T-helper 9 cell (primary cell): ENCODE measurements around the gene SCG5.

ENCODE experiments used
- DNase-seq: peaks from one replicate; pipeline ENCODE4 v3.0.0-alpha.2; 2020

The SCG5 gene

DNA sequence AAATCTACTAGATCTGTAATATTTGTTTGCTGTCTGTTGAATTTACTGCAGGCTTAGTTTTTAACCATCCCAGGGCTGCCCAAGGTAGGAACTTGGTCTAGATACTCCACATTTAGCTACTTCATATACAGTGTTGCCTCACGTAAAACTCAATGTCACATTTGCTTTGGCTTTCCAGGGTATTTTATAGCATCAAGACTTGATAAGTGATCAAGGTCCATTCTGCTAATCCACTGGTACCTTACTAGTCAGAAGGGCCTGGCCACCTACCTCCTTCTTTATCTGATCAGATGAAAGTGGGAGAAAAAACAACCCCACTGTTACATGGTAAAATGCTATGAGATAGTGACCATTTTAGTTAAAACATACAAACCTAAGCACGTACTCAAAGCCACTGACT, 50.8 kb downstream of the SCG5 start:
- DNase-seq = no peak

DNA sequence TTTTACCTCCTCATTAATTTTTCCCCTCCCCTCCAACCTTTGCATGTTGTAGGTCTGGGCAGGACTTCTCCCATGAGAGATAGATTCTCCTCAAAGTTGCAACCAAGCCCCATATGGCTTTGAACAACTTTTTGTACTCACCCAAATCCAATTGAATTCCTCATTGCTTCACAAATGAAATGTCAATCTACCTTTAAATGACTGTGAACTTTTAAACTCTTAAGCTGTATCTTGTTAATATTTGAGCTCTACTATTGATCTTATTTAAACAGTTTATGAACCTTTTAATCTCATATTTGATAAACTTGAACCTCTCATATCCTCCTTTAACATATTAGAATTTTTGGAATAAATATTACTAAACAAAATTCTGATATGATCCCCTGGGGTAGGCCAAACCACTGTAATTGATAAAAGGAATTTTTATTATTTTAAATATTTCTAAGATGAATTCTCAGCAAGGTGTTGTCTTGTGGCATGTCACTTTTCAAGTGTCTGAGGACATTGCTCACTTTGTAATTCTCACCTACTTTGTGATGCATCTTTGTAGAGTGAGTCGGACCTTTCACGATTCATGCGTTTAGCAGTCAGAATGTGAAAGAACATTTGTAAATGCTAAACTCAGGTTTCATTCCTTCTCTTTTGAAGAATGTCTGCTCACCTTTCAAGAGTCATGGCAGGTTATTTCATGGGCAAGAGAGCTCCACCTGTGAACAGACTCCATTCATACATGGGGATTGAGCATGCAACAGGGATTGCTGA, 52.9 kb downstream of the SCG5 start:
- DNase-seq = no peak

- no peak for DNase-seq
These were observed 57.4 kb downstream of the SCG5 start for GRCh38 chr15:32698773-32699390.

GRCh38 chr15:32700501-32701150, 59.1 kb downstream of the SCG5 start:
- no peak for DNase-seq

- no peak for DNase-seq
These were observed 60.4 kb downstream of the SCG5 start for GRCh38 chr15:32701863-32702262.

DNA sequence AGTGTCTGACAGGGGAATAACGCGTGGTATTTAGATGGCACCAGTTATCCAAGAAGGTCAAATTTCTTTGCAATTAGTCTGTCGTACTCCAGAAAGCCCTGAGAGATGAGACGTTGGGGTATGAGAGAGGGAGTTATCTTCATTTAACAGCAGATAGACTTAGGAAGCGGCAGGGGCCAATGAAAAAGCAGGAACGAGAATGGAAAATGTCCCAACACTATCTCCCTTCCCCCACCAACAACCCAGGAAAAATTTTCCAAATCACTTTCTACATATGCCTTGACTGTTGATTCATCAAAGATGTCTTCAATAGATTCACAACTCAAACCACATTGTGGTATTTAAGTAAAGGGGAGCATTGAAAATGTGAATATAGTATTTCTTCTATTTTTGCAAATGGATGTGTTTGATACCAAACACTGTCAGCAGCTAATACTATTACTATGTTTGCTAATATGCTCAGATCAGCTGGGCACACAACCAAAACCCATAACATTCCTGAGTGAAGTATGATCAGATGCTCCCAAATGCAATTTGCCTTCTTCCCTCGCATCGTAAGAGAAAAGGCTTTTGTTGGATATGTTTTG, 63.0 kb downstream of the SCG5 start:
- no peak for DNase-seq

GRCh38 chr15:32705446-32705845, 63.9 kb downstream of the SCG5 start:
- DNase-seq = no peak

GRCh38 chr15:32706704-32707103, 65.2 kb downstream of the SCG5 start:
- DNase-seq = no peak

DNA sequence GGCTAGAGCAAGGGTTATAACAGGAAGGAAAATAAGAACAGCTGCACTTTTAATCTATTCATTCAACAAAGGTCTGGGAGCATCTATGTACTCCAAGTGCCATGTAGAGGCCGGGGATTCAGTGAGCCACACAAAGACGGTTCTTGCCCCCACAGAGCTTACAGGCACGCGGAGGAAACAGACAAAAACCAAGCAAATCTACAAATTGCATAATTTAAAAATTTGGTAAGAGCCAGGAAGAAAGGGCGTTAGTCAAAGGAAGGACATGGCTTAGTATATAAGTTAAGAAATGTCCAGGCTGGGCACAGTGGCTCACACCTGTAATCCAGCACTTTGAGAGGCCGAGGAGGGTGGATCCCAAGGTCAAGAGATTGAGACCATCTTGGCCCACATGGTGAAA, 65.9 kb downstream of the SCG5 start:
- DNase-seq = no peak

DNA sequence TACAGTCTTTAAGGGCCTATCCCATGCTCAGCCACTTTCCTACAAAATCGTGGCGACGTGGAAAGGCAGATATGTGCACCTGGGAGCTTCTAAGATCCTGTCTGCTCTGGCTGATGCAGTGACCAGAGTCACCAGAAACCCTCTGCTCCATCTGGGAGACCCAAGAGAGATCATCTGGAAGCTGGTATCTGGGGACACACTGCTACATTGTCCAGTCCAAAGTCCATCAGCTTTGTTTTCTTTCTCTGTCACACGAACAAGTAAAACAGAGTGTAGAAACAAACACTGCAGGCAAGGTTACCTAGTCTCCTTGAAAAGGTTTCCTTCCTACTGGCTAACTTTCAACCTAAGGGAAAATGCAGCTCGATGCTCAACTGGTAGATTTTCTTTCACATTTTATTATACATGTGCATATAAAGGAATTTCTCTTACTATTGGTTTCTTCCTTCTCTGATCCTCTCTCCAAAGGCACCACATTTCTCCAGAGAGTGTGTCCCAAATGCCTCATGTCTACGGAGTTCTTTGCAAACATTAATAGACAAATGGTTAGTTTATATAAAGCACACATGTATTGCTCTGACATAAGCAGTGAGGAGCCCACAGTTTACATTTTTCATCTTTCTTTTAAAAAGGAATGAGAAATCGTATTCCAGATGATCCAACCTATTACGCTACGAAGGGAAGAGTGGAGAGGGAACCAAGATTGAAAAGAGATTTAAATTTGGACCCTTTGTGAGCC, 68.0 kb downstream of the SCG5 start:
- no peak for DNase-seq

- no peak for DNase-seq
These were observed 73.8 kb downstream of the SCG5 start for GRCh38 chr15:32715276-32715675.

DNA sequence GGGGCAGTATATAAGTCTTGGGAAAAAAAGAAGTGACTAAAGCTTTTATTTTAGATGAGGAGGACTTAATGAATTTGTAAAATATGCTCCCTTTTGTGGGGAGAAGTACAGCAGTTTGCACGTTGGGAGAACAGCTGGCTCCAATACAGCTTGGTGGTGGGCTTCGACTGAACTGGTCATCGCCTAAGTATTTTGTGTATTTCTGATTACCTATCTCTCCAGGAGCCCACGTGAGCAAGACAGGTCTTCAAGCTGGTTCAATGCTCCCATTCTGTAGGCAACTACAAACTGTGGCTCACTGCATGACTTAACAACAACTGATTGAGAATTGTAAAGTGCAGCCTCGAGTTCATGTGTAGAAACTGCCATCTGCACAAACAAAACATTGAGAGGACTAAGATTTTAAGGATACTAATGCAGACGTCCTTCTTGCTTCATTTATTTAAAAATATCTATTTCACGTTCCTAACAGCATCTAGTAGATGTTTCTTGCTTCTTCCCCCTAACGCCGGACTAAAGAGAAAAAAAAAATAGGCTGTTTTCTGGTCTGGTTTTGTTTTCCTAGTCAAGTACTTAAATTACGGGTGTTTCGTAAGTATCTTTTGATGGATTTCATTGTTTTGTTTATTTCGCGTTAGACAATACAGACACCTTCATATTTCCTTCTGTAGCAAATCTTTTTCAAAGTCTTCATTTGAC, 74.9 kb downstream of the SCG5 start:
- no peak for DNase-seq

- DNase-seq = no peak
These were observed 75.5 kb downstream of the SCG5 start for GRCh38 chr15:32716915-32717425.

DNA sequence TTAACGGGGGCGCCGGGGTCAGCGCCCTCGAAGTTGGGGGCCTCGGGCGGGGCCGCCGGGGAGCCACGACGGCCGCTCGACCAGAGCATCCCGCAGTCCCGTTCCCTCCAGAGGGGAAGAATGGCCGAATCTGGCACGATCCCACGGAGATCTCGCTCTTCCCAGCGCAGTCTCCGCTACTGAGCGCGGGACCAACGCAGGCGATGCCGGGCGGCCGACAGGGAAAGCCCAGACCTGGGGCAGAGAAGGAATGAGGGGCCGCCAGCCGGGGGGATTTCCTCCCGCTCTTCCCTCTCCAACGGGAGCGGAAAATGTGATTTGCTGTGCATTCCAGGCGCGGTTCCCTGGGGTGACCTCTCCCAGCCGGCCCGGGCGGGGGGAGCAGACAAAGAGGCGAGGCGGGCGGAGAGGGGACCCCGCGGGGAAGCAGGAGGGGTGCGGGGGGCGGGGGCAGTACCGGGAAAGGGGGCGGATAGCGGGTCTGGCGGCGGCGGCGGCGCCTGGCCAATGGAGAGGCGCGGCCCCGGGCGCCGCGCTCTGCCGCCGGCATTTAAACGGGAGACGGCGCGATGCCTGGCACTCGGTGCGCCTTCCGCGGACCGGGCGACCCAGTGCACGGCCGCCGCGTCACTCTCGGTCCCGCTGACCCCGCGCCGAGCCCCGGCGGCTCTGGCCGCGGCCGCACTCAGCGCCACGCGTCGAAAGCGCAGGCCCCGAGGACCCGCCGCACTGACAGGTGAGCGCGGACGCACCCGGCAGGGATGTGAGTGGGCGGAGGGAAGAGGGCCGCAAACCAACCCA, 76.1 kb downstream of the SCG5 start, which contains the start of gene GREM1:
GREM1 (plus strand) TSS at position 579 of the 801 bp plus-strand sequence. CDS start 12,687 bp downstream, outside the sequence.
- no peak for DNase-seq

GRCh38 chr15:32718227-32718820, 76.8 kb downstream of the SCG5 start:
- no peak for DNase-seq

DNA sequence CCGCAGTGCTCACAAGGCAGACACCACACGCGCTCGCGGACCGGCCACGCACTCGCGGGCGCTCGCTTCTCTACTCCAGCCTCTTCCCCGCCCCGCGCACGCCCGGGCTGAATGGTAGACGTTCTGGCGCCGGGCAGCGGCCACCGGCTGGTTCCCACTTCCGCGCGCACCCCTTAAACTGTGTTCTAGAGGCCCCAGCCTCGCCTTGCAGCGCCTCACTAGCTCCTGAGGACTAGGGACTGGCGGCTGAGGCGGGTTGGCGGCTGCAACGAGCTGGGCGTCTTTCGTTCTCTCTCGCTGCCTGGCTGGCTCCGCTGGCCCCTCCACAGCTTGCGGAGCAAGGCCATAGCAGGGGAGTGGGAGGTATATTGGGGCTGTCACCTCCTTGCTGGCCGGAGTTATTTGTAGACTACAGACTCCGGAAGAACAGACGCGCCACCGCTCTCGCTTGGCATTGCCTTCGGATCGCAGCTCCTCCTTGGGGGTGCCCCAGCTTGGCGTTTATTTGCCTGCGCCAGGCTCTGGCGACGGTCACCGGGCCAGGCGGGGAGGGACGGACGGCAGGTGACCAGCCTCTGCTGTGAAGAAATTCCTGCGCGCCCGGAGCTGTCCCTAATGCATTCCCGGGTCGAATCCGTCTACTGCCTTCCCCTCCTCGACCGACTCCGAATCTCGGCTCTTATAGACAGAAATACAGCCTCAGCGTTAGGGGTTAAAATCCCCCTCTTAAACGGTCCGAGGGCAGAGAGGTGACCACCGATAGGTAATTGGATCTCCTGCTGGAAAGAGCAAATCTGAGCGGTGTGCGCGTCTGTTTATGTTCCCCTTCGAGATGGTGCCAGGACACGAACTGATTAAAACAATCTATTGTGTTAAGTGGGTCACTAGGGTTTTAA, 77.6 kb downstream of the SCG5 start:
- no peak for DNase-seq

DNA sequence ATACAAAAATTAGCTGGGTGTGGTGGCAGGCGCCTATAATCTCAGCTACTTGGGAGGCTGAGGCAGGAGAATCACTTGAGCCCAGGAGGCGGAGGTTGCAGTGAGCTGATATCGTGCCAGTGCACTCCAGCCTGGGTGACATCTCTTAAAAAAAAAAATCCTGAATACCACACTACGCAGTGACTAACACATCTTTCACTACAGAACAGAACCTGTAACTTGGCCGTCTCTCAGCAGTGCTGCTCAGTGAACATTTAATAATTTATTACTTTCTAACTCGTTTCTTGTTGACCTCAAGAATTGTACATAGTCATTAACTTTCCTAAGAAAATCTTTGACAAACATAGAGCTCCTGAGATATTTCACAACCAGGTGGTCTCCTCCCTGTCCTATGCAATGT, 80.1 kb downstream of the SCG5 start:
- no peak for DNase-seq

DNA sequence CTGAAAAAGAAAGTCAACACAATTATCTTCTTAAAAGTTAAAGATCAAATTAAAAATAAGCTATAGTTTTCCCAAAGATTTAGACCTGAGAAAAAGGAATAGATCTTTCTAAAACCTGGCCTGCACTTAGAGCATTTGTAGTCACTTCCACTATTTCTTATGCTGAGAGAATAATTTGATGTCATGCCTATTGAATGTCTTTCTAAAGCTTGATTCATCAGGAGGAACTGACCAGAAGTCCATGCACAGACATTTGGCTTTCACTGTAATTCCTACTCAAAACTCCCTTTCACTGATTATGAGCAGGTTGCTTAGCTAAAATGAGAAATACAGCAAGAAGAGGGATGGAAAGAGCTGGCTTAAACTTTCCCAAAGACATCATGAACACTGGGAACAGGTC, 80.6 kb downstream of the SCG5 start:
- DNase-seq = no peak

DNA sequence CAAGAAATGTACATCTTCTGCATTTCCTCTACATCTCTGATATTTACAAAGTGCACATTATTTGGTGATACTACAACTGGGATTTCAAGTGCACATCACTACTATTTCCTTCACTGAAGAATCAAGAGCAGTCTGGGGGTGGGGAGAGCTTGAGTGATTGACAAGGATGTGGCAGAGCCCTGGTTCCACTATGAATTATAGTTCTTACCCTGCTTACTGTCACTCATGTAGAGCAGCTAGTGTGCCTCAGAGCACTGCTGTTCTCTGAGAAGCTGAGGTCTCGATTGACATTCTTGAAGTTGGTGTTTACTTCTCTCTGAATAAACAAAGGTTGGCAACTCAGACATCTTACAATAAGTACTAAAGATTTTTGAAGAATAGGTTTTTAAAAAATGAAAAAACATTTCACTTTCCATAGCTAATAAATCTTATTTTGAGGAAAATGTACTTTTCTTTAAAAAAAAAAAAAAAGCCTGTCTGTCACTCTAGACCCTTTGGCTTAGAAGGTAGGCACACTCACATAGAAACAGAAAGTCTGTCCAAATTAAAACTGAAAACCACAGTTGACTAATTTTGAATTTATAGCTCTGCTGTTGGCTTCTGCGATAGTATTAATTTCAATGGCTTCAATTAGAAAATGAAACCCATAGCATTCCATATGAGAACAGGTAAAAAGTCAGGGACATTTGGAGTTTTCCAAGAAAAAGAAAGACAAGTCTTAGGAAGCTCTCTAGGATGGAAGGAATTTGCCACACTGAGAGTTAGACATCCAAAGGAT, 81.8 kb downstream of the SCG5 start:
- DNase-seq = no peak
